ENCODE measurements around the gene DPH2.

GRCh38 chr1:43994794-43995790 lies 25.3 kb downstream of the DPH2 start:
- TF ChIP-seq, protein P1, sequence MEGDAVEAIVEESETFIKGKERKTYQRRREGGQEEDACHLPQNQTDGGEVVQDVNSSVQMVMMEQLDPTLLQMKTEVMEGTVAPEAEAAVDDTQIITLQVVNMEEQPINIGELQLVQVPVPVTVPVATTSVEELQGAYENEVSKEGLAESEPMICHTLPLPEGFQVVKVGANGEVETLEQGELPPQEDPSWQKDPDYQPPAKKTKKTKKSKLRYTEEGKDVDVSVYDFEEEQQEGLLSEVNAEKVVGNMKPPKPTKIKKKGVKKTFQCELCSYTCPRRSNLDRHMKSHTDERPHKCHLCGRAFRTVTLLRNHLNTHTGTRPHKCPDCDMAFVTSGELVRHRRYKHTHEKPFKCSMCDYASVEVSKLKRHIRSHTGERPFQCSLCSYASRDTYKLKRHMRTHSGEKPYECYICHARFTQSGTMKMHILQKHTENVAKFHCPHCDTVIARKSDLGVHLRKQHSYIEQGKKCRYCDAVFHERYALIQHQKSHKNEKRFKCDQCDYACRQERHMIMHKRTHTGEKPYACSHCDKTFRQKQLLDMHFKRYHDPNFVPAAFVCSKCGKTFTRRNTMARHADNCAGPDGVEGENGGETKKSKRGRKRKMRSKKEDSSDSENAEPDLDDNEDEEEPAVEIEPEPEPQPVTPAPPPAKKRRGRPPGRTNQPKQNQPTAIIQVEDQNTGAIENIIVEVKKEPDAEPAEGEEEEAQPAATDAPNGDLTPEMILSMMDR (IDR thresholded peaks at IDR 0.05), result no peak
- TF ChIP-seq POLR2AphosphoS5 (IDR thresholded peaks at IDR 0.05) (no peak), POLR2A (IDR thresholded peaks at IDR 0.05) (no peak), EP300 (IDR thresholded peaks at IDR 0.05) (no peak)

All from sigmoid colon (tissue), 4 donors.